Testis (tissue), 2 donors: ENCODE measurements around the gene SNAP47.

Experiments used
- POLR2A ChIP-seq: fragments of 450-650 bp; IDR thresholded peaks from one replicate; pipeline ENCODE4 v1.6.1; 2017; ENCODE audit warnings: antibody characterized with exemption, mild to moderate bottlenecking, moderate library complexity
- TF ChIP-seq, protein P1 (sequence below), 3 experiments: fragments of 450-650 bp in 2 of 3; fragments of 200-600 bp in 1 of 3; sonication (generic) in 1 of 3; IDR thresholded peaks; one replicate each; pipeline ENCODE4 v1.5.1; 2016 to 2019; ENCODE audit warnings: antibody characterized with exemption in 3 of 3, mild to moderate bottlenecking in 2 of 3, moderate library complexity in 1 of 3

DNA sequence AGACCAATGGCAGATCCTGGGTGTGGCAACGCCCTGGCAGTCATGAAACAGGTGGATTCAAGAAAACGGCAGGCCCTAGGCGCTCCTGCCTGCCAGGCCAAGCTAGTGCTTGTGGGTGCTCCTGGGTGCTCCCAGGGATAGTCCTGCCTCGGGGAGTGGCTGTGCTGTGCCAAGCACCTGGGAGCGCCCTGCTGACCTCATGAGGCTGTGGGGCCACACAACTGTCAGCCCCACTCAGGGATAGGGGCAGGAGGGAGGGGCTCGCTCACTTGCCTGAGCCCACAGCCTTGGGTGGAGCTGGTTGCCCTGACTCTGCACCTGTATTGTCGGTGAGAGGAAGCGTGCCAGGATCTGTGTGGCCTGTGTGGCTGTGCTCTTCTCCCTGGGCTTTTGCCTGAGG lies 9.4 kb downstream of the SNAP47 start:
- TF ChIP-seq, protein P1, sequence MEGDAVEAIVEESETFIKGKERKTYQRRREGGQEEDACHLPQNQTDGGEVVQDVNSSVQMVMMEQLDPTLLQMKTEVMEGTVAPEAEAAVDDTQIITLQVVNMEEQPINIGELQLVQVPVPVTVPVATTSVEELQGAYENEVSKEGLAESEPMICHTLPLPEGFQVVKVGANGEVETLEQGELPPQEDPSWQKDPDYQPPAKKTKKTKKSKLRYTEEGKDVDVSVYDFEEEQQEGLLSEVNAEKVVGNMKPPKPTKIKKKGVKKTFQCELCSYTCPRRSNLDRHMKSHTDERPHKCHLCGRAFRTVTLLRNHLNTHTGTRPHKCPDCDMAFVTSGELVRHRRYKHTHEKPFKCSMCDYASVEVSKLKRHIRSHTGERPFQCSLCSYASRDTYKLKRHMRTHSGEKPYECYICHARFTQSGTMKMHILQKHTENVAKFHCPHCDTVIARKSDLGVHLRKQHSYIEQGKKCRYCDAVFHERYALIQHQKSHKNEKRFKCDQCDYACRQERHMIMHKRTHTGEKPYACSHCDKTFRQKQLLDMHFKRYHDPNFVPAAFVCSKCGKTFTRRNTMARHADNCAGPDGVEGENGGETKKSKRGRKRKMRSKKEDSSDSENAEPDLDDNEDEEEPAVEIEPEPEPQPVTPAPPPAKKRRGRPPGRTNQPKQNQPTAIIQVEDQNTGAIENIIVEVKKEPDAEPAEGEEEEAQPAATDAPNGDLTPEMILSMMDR (IDR thresholded peaks at IDR 0.05), result no peak
- no peak for TF ChIP-seq POLR2A
